Measurements from ENCODE around the gene TTYH1. TPM values are rescaled to one million over a fixed set of nuclear protein-coding genes. Genes with fewer than 3 reads are reported as not detected.
"Not testable (repeated sequence)": the region's sequence is repeated elsewhere in the genome, so short reads cannot be mapped to it uniquely, and the experiment has no call there.

Gene TTYH1
- total and polyA plus RNA-seq, 2 experiments from 2014 or later: 7.0 to 11.0 TPM

- no peak overlapping the region for H3K27ac ChIP-seq
- WGBS (ENCODE audit: low lambda C conversion rate, missing lambda C conversion rate): 78% methylated on average over 11 of the region's 11 CpGs
These were observed 38.5 kb upstream of the TTYH1 start for GRCh38 chr19:54376610-54377285.

DNA sequence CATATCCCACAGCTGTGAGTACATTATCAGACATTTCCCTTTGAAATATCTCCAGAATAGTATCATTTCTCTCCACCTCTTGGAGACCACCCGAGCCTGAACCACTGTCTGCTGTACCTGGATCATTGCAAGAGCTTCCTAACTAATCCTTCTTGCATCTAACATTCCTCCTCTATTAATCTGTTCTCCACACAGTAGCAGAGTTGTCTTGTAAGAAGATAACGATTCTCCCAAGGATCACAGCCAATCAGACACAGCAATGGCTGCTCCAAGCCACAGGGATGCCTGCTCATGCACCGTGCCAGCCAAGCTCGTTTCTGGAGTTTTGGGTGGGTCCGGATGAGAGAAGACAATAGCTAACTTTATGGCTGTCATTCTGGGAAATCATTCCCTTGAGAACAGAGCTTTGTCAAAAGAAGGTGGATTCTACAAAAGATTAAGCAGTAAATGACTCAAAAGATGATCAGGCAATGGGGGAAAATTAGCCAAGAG, 36.0 kb upstream of the TTYH1 start:
- H4K20me1 ChIP-seq (ENCODE audit: insufficient read depth, poor library complexity, severe bottlenecking): no peaks in the 10 kb centered on the region
- DNase-seq (ENCODE audit: low spot score): no peak
- no peaks in the 10 kb centered on the region for H3K9me3 ChIP-seq (ENCODE audit: low read depth)
- no peaks in the 10 kb centered on the region for H3K4me1 ChIP-seq (ENCODE audit: insufficient read depth)
- no peak overlapping the region for H3K4me2 ChIP-seq
- no peaks in the 10 kb centered on the region for H3K9me2 ChIP-seq (replicated peaks; ENCODE audit: insufficient read depth)
- no peak overlapping the region for H3K4me3 ChIP-seq
- no peaks in the 10 kb centered on the region for H3K79me2 ChIP-seq
- 65% methylated on average over 5 of the region's 5 CpGs for WGBS (ENCODE audit: low lambda C conversion rate, missing lambda C conversion rate)
- H3K36me3 ChIP-seq (replicated peaks; ENCODE audit: insufficient read depth, low read depth): no peaks in the 10 kb centered on the region
- no peaks in the 10 kb centered on the region for H3K27me3 ChIP-seq
- no peak overlapping the region for H3K27ac ChIP-seq
- H2AFZ ChIP-seq: no peak overlapping the region
- no peak for TF ChIP-seq CTCF (IDR thresholded peaks at IDR 0.05; ENCODE audit: poor library complexity)

More at GRCh38 chr19:54376610-54377285, 38.5 kb upstream of the TTYH1 start:
- Histone ChIP-seq H4K20me1 (ENCODE audit: insufficient read depth, poor library complexity, severe bottlenecking) (no peaks in the 10 kb centered on the region), H3K9me3 (ENCODE audit: low read depth) (no peaks in the 10 kb centered on the region), H3K4me2 (no peak overlapping the region), H3K4me3 (no peak overlapping the region), H2AFZ (no peak overlapping the region), H3K36me3 (replicated peaks; ENCODE audit: insufficient read depth, low read depth) (no peaks in the 10 kb centered on the region), H3K4me1 (ENCODE audit: insufficient read depth) (no peaks in the 10 kb centered on the region), H3K27me3 (no peaks in the 10 kb centered on the region), H3K79me2 (no peaks in the 10 kb centered on the region), H3K9me2 (replicated peaks; ENCODE audit: insufficient read depth) (no peaks in the 10 kb centered on the region)
- TF ChIP-seq CTCF (IDR thresholded peaks at IDR 0.05; ENCODE audit: poor library complexity): no peak
- no peak for TF ChIP-seq EZH2phosphoT487 (IDR thresholded peaks at IDR 0.05; ENCODE audit: low read depth, severe bottlenecking, unreplicated experiment)
- TF ChIP-seq EZH2 (IDR thresholded peaks at IDR 0.05; ENCODE audit: borderline replicate concordance): no peak
- no peak for DNase-seq (ENCODE audit: low spot score)

DNA sequence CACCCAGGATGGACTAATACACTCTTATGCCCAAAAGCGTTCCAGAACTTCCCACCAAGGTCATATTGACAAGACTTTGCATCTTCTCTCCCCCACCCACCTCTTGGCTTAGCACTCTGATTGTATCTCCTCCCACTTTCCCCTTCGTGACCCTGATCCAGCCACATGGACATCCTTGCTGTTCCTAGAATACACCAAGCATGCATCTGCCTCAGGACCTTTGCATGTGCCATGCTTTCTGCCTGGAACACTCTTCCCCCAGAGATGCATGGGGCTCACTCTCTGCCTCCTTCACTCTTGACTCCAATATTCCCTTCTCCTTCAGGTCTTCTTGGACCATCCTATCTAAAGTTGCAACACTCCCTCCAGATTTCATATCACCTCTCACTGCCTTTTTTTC, 34.4 kb upstream of the TTYH1 start:
- Histone ChIP-seq H3K4me1 (ENCODE audit: insufficient read depth) (no peaks in the 10 kb centered on the region), H3K9me2 (replicated peaks; ENCODE audit: insufficient read depth) (no peaks in the 10 kb centered on the region), H3K9me3 (ENCODE audit: low read depth) (no peaks in the 10 kb centered on the region), H3K27me3 (no peaks in the 10 kb centered on the region), H3K36me3 (replicated peaks; ENCODE audit: insufficient read depth, low read depth) (no peaks in the 10 kb centered on the region), H4K20me1 (ENCODE audit: insufficient read depth, poor library complexity, severe bottlenecking) (no peaks in the 10 kb centered on the region), H3K4me2 (no peak overlapping the region), H2AFZ (no peak overlapping the region), H3K27ac (no peak overlapping the region), H3K4me3 (no peak overlapping the region), H3K79me2 (no peaks in the 10 kb centered on the region)
- WGBS (ENCODE audit: low lambda C conversion rate, missing lambda C conversion rate): 77% methylated on average over 2 of the region's 2 CpGs
- DNase-seq (ENCODE audit: low spot score): no peak
- TF ChIP-seq EZH2 (IDR thresholded peaks at IDR 0.05; ENCODE audit: borderline replicate concordance): no peak

DNA sequence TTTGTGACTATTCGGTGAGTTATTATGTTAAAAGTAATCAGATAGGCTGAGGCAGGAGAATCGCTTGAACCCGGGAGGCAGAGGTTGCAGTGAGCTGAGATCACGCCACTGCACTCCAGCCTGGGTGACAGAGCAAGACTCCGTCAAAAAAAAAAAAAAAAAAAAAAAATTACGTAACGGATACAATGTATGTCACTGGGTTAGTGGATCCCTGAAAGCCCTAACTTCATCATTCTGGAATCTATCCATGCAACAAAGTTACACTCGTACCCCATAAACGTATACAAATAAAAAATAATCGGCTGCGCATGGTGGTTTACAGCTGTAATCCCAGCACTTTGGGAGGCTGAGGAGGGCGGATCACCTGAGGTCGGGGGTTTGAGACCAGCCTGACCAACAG, 33.2 kb upstream of the TTYH1 start:
- H3K27ac ChIP-seq; H4K20me1 ChIP-seq (ENCODE audit: insufficient read depth, poor library complexity, severe bottlenecking); H3K4me2 ChIP-seq; H3K4me1 ChIP-seq (ENCODE audit: insufficient read depth); H3K79me2 ChIP-seq; DNase-seq (ENCODE audit: low spot score); H3K36me3 ChIP-seq (replicated peaks; ENCODE audit: insufficient read depth, low read depth); H3K9me2 ChIP-seq (replicated peaks; ENCODE audit: insufficient read depth); H3K9me3 ChIP-seq (ENCODE audit: low read depth); H3K4me3 ChIP-seq; H3K27me3 ChIP-seq; H2AFZ ChIP-seq: not testable (repeated sequence)
- 91% methylated on average over 12 of the region's 13 CpGs for WGBS (ENCODE audit: low lambda C conversion rate, missing lambda C conversion rate)

Data from hepatocyte (in vitro differentiated cells).